NCI-H2196 treated with DMSO at 0.1 percent for 48 hours (cell line): Measurements from ENCODE around the gene PLEKHD1.
A peak's percentile ranks its signal among the peaks of the same experiment; 100 is the strongest.

Experiments used
- DNase-seq: peaks from one replicate; lab custom pipeline; 2025; ENCODE audit not compliant: unreplicated experiment; lab: John Stamatoyannopoulos, UW

PLEKHD1 gene

GRCh38 chr14:69547701-69548348, 63.3 kb downstream of the PLEKHD1 start:
- no peak for DNase-seq

GRCh38 chr14:69548566-69548965, 64.0 kb downstream of the PLEKHD1 start:
- no peak for DNase-seq

- no peak for DNase-seq
These were observed 67.0 kb downstream of the PLEKHD1 start for GRCh38 chr14:69551511-69551910.

GRCh38 chr14:69553252-69553651, 68.7 kb downstream of the PLEKHD1 start:
- DNase-seq, result no peak

- no peak for DNase-seq
These were observed 70.0 kb downstream of the PLEKHD1 start for GRCh38 chr14:69554500-69554899.

- no peak for DNase-seq
These were observed 74.2 kb downstream of the PLEKHD1 start for GRCh38 chr14:69558774-69559173.

- no peak for DNase-seq
These were observed 75.1 kb downstream of the PLEKHD1 start for GRCh38 chr14:69559581-69560011.

- DNase-seq, result no peak
These were observed 76.3 kb downstream of the PLEKHD1 start for GRCh38 chr14:69560826-69561225.

GRCh38 chr14:69561893-69562292, 77.4 kb downstream of the PLEKHD1 start:
- no peak for DNase-seq

GRCh38 chr14:69567563-69567962, 83.0 kb downstream of the PLEKHD1 start:
- no peak for DNase-seq

GRCh38 chr14:69569859-69570258, 85.3 kb downstream of the PLEKHD1 start:
- no peak for DNase-seq

- no peak for DNase-seq
These were observed 86.4 kb downstream of the PLEKHD1 start for GRCh38 chr14:69570836-69571330.

- DNase-seq, result no peak
These were observed 87.0 kb downstream of the PLEKHD1 start for GRCh38 chr14:69571449-69572029.

- peak; percentile 67 for DNase-seq
These were observed 87.7 kb downstream of the PLEKHD1 start for GRCh38 chr14:69572030-69572840.

GRCh38 chr14:69572841-69573135, 88.3 kb downstream of the PLEKHD1 start:
- no peak for DNase-seq

- DNase-seq, result no peak
These were observed 88.8 kb downstream of the PLEKHD1 start for GRCh38 chr14:69573205-69573830.

- no peak for DNase-seq
These were observed 89.3 kb downstream of the PLEKHD1 start for GRCh38 chr14:69573831-69574262.

GRCh38 chr14:69574263-69574953, 89.9 kb downstream of the PLEKHD1 start, which contains the start of gene CCDC177:
TSS of gene CCDC177 (minus strand) at chr14:69574871. CDS start at chr14:69573622, 1,249 bp downstream.
- peak; percentile 55 for DNase-seq

- DNase-seq, result no peak
These were observed 90.4 kb downstream of the PLEKHD1 start for GRCh38 chr14:69574954-69575295.

- no peak for DNase-seq
These were observed 94.9 kb downstream of the PLEKHD1 start for GRCh38 chr14:69579476-69579875.

- DNase-seq, result no peak
These were observed 95.6 kb downstream of the PLEKHD1 start for GRCh38 chr14:69580009-69580577.
